ENCODE results near the gene GATD1.
A peak's percentile ranks its signal among the peaks of the same experiment; 100 is the strongest.

The GATD1 gene

DNA sequence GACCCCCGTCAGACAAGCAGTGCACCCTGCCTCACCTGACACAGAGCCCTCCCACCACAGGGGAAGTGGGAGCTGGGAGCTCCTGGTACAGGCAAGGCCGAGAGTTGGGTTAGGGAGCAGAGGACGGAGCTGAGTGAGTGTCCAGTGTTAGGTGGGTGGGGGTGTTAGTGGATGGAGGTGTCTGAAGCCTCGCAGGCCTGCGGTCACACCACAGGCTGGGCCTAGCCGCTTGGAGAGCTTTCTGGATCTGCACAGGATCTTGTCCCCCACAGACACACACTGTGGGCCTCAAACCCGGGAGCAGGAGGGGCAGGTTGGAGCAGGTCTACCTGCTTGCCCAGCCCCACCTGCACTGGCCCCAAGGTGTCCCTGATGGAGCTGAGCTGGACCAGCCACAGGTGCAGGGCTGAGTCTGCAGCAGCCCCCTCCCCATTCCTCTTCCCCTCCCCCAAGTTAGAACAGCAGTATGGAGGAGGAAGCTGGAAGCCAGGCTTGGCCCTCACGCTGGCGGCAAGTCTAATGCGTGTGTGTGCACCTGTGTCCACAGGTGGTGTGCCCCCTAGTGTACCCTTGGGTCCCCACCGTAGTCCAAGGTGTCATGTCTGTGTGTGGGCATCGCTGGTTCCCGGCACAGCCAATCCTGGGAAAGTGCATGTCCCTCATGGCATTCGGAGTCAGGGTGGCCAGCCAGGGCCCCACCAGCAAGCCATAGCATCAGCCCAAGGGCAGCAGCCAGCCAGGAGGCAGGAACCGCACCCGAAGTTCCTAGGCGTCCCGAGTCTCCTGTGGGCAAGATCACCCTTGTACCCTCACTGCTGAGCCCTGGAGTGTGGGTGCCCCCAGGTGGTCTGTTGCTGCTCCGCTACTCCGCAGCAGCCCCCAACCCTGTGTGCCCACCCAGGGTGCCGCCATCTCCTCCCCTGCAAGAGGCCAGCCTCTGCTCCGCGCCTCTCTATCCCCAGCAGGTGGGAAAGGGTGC is 2.0 kb upstream of the GATD1 start:
- DNase-seq (ENCODE audit: low read depth): no peak

DNA sequence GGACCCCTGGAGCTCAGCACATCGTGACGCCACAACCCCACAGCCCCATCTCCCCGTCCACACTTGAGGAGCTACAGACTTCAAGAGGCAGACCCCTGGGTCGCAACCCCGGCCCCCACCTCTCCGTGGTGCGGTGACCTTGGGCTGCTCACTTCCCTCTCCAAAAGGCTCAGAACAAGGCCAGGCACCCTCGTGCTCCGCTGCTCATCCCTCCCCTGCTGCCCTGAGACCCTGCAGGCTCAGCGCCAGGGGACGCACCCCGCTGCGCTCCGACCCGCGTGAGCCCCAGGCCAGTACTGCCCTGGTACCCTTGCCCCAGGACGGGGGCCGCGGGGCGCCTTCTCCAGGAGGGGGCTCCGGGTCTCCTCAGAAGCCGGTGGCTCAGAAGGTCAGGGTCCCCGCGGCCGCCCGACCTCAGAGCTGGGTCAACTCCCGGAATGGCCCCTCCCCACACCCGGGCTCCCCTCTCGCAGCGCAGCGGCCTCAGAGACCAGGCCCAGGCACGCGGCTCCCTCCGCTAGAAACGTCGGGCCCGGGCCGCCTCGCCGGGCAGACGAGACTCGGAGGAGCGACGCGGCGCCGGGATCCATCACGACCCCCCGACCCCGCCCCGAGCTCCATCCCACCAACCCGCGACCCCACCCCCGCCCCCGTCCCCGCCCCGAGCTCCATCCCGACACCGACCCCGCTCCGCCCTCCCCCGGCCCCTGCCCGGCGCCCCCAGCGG is 563 bp downstream of the GATD1 start:
- DNase-seq (ENCODE audit: low read depth): no peak

DNA sequence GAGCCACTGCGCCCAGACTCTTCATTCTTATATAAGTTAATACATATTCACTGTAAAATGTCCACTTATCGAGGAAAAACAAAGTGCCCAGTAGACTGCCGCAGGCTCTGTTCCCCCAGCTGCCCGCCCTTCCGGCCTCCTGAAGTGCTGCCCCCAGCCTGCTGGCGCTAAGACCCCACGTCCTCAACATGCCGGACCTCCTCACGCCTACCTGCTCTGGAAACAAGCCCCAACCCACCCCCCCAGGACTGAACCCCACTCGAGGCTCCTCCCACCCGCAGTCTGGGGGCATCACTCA is 1.1 kb downstream of the GATD1 start:
- DNase-seq (ENCODE audit: low read depth): no peak

DNA sequence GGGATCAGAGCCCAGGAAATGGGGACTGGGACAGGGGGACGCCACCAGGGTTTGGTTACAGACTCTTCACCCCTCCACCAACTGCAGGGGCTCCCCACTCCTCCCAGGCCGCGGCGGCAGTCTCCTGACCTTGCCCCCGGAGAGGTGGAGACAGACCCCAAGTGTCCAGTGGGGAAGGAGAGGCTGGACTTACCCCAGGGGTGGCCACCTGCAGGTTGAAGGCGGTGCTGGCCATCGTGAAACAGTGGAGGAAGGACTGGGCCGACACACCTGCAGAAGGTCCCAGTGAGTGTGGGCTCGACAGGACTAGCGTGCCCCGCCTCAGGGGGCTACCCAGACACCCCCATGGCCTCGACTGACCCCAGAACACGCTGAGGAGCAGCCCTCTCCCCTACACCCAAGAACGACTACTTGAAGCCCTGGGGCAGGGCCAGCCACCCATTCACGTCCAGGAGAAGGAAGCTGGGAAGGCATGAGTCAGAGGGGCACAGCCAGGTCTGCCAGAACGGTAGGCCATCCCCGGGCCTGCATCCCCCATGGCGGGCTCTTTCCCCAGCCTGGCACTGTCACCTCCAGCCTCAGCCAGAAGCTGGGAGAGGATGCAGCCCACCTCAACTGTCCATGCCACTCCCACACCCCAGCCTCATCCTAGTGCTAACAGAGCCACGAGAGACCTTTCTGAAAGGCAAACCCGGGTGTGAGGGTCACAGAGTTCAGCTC is 2.3 kb downstream of the GATD1 start:
- no peak for DNase-seq (ENCODE audit: low read depth)

DNA sequence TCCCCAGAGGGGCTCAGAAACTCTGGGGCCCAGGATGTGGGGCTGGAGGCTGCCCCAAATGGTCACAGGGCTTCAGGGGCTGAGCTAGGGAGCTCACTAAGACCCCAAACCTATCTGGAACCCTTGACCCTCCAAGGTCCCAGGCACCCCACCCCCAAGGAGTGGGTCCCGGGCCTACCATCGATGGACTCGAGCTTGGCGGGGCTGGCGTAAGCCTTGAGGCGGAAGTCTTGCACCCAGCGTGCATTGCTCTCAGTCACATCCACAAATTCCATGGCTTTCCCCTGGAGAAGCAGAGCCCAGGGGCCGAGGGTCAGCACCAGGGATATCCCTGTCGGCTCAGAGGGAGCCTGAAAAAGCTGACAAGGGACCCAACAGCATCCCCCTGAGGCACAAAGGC is 3.5 kb downstream of the GATD1 start:
- DNase-seq (ENCODE audit: low read depth): no peak

DNA sequence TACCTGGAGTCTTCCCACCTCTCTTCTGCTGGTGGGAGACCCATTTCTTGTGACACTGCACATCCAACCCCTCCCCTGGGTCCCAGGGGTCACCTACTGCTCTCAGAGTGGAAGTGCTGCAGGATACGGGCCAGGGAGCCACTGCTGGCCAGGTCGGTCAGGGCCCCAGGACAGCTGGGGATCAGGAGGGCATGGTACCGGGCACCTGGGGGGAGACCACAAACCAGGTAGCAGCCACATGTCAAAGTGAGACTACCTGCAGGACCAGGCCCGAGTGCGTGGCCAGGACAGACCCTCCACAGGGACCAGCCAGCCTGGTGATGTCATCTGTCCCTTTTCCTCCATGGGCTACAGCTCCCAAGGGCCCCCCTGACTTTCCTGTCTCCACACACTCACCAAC is 3.9 kb downstream of the GATD1 start:
- no peak for DNase-seq (ENCODE audit: low read depth)

DNA sequence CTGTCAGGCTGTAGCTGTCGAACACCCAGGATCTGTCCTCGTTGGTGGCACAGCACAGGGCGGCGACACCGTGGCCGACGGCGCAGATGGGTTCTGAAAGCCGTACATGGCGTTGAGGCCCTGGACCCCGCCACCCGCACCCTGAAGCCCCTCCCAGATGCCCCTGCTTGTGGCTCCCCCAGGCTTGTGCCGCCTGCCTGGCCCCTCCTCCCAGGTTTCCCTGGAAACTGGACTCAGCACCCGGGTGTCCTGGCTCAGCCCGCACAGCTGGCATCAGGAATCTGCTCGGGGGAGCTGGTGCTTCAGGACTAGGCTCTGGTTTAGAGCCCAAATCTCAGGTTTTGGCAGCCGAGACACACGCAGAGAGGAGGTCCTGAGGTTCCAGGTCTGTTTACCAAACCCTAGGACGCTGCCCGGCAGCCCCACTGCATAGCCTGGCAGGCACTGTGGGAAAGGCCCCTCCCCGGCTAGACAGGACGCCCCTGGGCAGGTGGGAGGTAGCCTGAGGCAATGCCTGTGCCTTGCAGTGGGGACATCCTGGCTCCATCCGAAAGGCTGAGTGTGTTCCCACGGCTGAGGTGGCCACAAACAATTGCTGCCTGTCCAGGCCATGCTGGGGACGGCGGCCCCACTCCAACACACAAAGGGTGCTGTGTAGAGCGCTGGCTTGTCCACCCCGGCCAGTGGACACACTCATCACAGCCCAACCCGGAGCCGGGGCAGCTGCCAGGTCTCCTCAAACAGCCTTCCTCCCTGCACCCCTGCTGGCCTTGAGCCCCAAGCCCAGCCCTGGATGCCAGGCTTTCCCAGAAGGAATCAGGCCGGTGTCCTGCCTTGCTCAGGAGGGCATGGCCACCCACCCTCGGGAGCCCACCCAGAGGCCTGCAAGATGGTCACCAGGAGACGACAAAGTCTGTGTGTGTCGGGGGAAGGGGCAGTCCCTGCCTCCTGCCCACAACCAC is 4.6 kb downstream of the GATD1 start:
- no peak for DNase-seq (ENCODE audit: low read depth)

DNA sequence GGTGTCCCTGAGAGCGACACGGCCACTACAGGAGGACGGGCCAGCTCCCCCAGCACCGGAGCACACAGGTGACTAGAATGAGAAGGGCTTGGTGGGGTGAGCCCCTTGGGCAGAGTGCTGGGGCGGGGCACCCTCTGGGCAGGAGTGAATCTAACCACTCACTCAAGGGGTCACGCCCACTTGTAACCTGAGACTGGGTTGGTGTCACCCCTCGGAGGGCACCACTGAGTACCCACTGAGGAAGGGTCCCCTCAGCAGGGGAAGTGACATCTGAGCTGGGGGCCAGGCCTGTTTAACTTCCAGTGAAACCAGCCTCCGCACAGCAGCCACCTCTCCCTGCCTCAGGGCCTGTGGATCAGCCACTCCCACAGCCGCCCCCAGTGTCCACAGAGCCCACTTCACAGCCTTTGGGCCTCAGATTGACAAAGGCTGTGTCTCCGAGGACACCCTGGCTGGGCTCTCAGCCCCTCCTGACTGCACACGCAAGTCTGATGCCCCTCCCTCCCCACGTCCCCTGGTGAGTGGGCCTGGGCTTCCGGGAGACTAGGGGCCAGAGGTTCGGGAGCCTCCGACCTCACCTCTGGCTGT is 5.6 kb downstream of the GATD1 start:
- no peak for DNase-seq (ENCODE audit: low read depth)

DNA sequence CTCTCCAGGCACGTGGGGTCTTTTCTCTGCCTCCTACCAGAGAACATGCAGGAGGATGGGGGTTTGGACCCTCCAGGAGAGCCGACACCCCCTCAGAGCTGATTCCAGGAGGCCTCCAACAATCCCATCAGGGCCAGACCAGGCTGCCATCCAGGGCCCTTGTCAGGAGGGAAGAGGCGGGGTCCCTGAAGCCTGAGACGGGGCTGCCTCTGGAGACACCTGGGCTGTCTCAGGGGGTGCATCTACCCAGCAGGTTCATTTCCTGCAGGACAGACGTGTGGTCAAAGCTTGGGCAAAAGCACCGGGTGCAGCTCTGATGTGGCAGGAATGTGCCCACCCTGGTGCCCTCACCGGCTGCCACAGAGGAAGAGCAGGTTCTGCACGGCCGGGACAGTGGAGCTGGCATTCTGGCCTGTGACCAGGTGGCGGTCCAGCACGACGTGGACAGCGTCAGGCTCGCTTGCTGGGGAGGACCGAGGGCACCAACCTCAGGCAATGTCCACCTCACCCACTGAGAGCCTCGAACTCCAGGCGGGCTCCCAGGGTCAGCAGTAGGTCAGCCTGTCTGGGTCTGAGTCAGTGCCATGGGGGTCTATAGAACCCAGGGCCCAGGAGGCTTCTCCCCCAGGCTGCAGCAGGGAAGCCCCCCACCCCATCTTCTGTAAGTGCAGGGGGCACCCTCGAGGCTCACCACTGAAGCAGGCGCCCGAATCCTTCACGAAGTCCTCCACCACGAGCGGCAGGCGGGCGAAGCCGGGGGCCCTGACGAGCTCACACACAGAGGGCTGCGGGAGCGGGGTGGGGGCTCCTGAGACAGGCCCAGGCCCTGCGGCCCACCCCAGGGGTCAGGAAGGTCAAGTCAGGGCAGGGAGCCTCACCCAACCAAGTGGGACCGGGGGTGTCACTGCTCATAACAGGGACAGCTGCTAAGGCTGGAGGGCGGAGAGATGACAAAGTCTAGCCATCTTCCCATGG is 6.4 kb downstream of the GATD1 start:
- DNase-seq (ENCODE audit: low read depth): no peak

DNA sequence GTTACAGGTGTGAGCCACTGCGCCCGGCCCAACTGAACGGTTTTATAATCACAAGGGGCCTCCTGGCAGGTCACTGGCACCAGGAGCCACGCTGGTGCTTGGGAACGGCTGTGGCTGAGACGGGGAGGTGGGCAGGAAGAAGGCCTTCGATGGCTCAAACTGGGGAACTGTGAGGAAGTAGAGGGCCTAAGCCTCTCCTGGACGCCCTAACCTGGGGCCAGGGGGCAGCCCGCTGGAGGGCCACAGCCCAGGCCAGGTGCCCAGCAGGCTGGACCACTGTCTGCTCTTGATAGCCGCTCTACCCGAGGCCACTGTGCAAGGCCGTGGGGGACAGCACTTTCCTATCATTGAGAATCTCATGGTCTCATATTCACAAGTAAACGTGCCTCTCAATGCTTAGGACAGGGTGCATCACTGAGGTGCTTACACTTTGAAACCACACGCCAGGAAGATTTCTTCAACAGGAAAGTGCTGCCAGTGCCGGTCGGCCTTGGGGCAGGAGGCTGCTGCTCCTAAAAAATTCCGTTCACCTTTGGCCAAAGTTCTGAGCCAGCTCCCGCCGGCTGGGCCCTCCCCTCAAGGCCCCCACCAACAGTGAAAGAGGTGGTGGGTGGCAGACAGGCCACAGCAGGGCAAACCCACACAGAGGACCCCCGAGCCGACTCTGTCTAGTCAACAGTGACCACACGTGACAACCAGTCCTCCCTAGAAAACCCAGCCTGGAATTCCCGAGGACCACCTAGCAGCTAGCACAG is 7.2 kb downstream of the GATD1 start:
- no peak for DNase-seq (ENCODE audit: low read depth)

DNA sequence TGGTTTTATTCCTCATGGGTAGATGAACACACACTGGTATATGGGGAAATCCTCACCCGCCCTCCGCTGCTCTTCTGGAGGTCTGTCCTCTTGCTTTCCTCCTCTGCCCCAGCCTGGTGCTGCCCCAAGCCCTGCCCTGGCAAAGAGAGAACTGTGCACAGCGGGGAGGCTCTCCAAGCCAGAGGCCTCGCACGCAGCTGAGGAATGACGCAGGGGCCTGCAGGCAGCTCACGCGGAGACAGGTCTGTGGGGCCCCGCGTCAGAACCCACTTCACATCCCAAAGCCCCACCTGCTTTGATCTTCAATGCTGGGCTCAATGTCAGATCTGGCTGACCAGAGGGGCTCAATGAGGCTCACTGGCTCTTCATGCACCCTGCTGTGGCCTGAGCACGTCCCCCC is 10.0 kb downstream of the GATD1 start:
- no peak for DNase-seq (ENCODE audit: low read depth)

DNA sequence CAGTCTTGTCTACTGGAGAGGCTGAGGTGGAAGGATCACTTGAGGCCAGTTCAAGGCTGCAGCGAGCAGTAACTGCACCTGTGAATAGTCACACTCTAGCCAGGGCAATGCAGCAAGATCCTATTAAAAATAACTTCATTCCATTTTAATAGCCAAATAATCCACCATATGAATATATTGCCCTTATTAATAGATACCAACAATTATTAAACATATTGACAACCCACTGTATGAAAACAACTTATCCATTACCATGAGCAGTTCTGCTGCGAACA is 10.4 kb downstream of the GATD1 start:
- DNase-seq (ENCODE audit: low read depth): no peak

DNA sequence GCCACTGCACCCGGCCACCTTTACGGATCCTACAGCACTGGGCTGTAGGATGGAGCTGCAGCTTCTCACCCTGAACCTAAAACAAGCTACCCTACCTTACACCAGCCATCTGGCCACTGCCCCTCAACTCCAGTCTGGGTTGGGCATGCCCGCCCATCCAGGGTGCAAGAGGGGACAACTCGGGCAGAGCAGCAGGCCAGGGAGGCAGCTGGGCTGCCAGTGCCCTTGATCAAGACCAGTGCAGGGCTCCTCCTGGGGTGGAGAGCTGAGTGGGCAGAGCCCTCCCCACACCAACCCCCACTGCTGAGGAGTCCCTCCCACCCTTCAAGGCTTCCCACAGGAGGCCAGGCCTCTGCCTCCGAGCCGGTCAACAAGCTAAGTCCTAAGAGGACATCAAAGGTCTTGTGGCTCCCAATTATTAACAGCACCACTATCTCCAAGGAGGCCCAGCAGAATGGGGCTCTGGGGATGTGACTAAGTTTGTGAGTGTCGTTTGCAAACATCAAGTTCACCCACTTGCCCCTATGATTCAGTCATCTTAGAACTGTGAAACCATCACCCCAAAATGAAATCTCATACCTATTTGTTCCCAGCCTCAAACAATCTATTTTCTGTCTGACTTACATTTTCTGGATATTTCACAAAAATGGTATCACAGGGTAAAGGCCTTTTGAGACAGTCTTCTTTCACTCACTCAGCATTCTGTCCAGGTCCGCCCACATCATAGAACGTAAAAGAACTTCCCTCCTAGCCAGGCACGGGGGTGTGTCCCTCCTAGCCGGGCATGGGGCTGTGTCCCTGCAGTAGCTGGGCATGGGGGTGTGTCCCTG is 11.0 kb downstream of the GATD1 start:
- no peak for DNase-seq (ENCODE audit: low read depth)

DNA sequence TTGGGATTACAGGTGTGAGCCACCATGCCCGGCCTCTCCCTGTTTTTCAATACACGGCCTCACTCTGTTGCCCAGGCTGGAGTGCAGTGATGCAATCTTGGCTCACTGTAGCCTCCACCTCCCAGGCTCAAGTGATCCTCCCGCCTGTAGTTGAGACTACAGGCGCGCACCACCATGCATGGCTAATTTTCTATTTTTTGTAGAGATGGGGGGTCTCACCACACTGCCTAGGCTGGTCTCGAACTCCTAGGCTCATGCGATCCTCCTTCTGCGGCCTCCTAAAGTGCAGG is 11.5 kb downstream of the GATD1 start:
- DNase-seq (ENCODE audit: low read depth): no peak

DNA sequence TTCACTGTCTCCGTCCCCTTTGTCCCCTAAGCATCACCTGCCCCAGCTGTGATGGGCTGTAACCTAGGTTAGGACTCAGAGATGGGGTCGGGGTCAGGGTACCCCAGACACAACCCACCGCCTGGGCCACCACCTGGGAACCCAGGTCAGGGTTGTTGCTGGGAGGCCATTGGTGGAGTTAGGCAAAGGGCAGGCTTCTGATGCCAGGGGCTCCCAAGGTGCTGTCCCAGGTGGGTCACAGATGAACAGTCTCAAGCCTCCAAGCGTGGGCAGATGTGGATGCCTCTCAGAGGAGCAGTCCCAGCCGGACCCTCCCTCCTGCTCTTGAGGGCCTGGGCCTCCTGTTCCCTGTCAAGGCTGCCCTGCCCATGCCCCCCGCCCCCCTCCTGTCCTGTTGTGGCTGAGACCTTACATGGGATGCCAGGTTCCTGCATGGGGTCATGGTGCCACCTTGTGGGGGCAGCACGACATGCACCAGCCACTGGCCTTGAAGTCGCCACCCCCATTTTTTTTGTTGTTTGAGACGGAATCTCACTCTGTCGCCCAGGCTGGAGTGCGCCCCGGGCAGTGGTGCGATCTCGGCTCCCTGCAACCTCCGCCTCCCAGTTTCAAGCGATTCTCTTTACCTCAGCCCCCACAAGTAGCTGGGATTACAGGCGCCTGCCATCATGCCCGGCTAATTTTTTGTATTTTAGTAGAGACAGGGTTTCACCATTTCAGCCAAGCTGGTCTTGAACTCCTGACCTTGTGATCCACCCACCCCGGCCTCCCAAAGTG is 12.1 kb downstream of the GATD1 start:
- DNase-seq (ENCODE audit: low read depth): peak; percentile 33

DNA sequence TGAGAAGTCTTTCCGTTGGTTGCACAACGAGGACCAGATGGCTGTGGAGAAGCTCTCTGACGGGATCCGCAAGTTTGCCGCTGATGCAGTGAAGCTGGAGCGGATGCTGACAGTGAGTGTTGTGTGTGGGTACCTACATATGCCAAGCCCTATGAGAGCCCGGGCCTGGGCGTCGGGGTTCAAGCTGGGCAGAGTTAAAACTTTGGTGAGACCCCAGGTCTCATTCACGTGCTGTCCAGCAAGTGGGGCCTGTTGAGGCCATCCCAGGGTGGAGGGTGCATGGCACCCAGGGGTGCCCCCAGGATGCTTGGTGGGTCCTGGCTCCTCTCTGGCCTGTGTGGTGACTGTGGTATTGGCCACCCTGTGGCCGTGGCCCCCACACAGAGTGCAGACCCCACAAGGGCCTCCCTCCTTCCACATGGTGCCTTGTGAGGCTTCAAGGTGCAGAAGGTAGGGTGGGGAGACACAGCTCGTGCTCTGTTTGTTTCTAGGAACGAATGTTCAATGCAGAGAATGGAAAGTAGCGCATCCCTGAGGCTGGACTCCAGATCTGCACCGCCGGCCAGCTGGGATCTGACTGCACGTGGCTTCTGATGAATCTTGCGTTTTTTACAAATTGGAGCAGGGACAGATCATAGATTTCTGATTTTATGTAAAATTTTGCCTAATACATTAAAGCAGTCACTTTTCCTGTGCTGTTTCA is 12.8 kb downstream of the GATD1 start:
- DNase-seq (ENCODE audit: low read depth): no peak

DNA sequence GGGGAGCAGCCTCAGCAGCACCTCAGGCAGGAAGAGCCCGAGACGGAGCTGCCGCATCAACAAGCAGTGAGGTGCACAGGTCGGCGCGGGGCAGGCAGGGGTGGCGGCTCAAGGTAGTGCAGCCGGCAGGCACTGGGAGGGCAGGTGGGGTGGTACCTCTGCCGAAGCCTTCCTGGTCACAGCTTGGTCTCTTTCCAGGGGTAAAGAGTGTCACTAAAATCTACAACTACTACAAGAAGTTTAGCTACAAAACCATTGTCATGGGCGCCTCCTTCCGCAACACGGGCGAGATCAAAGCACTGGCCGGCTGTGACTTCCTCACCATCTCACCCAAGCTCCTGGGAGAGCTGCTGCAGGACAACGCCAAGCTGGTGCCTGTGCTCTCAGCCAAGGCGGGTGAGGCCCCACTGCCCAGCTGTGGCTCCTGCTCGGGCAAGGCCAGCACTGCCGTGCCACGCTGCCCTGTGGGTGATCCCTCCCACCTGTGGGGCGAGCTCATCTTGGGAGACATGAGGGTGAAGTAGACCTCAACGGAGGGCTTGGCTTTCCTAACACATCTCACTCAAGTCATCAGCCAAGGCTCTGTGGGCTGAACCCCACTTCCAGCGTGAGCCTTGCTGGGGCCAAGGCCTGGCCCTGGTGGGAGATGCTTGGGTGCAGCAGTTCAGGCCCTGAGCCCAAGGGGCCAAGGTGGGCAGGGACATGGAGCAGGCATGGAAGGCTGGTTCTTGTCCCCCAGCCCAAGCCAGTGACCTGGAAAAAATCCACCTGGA is 13.6 kb downstream of the GATD1 start:
- no peak for DNase-seq (ENCODE audit: low read depth)
